Activated T-cell treated with anti-CD3 and anti-CD28 coated beads, Interleukin-2, amount 50 U/mL, for 4 hours (primary cell): ENCODE data around the gene TMEM201. TPM values are rescaled to one million over a fixed set of nuclear protein-coding genes. Genes with fewer than 3 reads are reported as not detected.

Experiments
- ATAC-seq, 2 donors: fragments of 200-7000 bp; cut with Tn5 transposase; one replicate each; pipeline ENCODE4 v1.10.0; 2021
- DNase-seq: peaks from one replicate; pipeline ENCODE4 v3.0.0-alpha.2; 2020
- H3K27me3 Mint-ChIP-seq: one replicate; pipeline ENCODE4 v1.8.0; 2021; ENCODE audit warnings: low read depth, mixed read lengths
- H3K36me3 Mint-ChIP-seq: one replicate; pipeline ENCODE4 v1.8.0; 2022; ENCODE audit warnings: mixed read lengths; ENCODE audit not compliant: insufficient read depth
- H3K4me1 Mint-ChIP-seq: one replicate; pipeline ENCODE4 v1.8.0; 2021; ENCODE audit warnings: low read depth, mixed read lengths
- H3K4me3 Mint-ChIP-seq: one replicate; pipeline ENCODE4 v1.8.0; 2021; ENCODE audit warnings: mild to moderate bottlenecking, moderate library complexity, mixed read lengths
- H3K9me3 Mint-ChIP-seq: one replicate; pipeline ENCODE4 v1.8.0; 2021; ENCODE audit warnings: mixed read lengths
- total RNA-seq, 3 donors: library from RNA; stranded (reverse); gene quantifications; one replicate each; pipeline ENCODE4 v1.2.1, GENCODE V29; 2021

Gene TMEM201
- total RNA-seq, 3 donors from 2014 or later = 37.0 to 44.6 (median 38.8) TPM

GRCh38 chr1:9631613-9632012 is 42.9 kb downstream of the TMEM201 start:
- DNase-seq (no peak), ATAC-seq (no peak)
- Mint-ChIP-seq H3K4me3 (peak overlapping the region; percentile 93), H3K27me3 (no peaks in the 10 kb centered on the region), H3K36me3 (peaks cover 13% of the 10 kb centered on the region), H3K4me1 (peaks cover 78% of the 10 kb centered on the region), H3K9me3 (no peaks in the 10 kb centered on the region)

GRCh38 chr1:9633493-9633892 is 44.8 kb downstream of the TMEM201 start:
- no peak for DNase-seq
- peaks cover 75% of the 10 kb centered on the region for H3K4me1 Mint-ChIP-seq
- no peaks in the 10 kb centered on the region for H3K27me3 Mint-ChIP-seq
- H3K4me3 Mint-ChIP-seq = no peak overlapping the region
- H3K36me3 Mint-ChIP-seq = peaks cover 19% of the 10 kb centered on the region
- H3K9me3 Mint-ChIP-seq = no peaks in the 10 kb centered on the region
- ATAC-seq = no peak

- DNase-seq = no peak
- ATAC-seq = no peak
- H3K4me3 Mint-ChIP-seq = no peak overlapping the region
- peaks cover 79% of the 10 kb centered on the region for H3K4me1 Mint-ChIP-seq
- no peaks in the 10 kb centered on the region for H3K9me3 Mint-ChIP-seq
- H3K27me3 Mint-ChIP-seq = no peaks in the 10 kb centered on the region
- peaks cover 21% of the 10 kb centered on the region for H3K36me3 Mint-ChIP-seq
These were observed 45.9 kb downstream of the TMEM201 start for GRCh38 chr1:9634582-9634981.

GRCh38 chr1:9639227-9639626 is 50.5 kb downstream of the TMEM201 start:
- peaks cover 74% of the 10 kb centered on the region for H3K4me1 Mint-ChIP-seq
- H3K36me3 Mint-ChIP-seq = peaks cover 26% of the 10 kb centered on the region
- ATAC-seq = peak in 1 of 2 donors; percentile 35
- H3K4me3 Mint-ChIP-seq = no peak overlapping the region
- no peak for DNase-seq
- H3K9me3 Mint-ChIP-seq = no peaks in the 10 kb centered on the region
- no peaks in the 10 kb centered on the region for H3K27me3 Mint-ChIP-seq

- Mint-ChIP-seq H3K9me3 (no peaks in the 10 kb centered on the region), H3K27me3 (no peaks in the 10 kb centered on the region), H3K36me3 (peaks cover 6% of the 10 kb centered on the region), H3K4me1 (peaks cover 65% of the 10 kb centered on the region), H3K4me3 (peak overlapping the region; percentile 39)
- no peak for DNase-seq
- ATAC-seq = peak; percentile 34 to 64
These were observed 54.9 kb downstream of the TMEM201 start for GRCh38 chr1:9643351-9644256.

GRCh38 chr1:9646037-9646436 is 57.3 kb downstream of the TMEM201 start:
- no peaks in the 10 kb centered on the region for H3K27me3 Mint-ChIP-seq
- no peaks in the 10 kb centered on the region for H3K36me3 Mint-ChIP-seq
- ATAC-seq = no peak
- H3K9me3 Mint-ChIP-seq = no peaks in the 10 kb centered on the region
- peaks cover 58% of the 10 kb centered on the region for H3K4me1 Mint-ChIP-seq
- H3K4me3 Mint-ChIP-seq = no peak overlapping the region
- no peak for DNase-seq

GRCh38 chr1:9648171-9648570 is 59.5 kb downstream of the TMEM201 start:
- no peaks in the 10 kb centered on the region for H3K36me3 Mint-ChIP-seq
- ATAC-seq = no peak
- no peak overlapping the region for H3K4me3 Mint-ChIP-seq
- H3K4me1 Mint-ChIP-seq = peaks cover 52% of the 10 kb centered on the region
- H3K27me3 Mint-ChIP-seq = no peaks in the 10 kb centered on the region
- no peaks in the 10 kb centered on the region for H3K9me3 Mint-ChIP-seq
- no peak for DNase-seq

- no peaks in the 10 kb centered on the region for H3K27me3 Mint-ChIP-seq
- DNase-seq (no peak), ATAC-seq (no peak)
- H3K36me3 Mint-ChIP-seq = no peaks in the 10 kb centered on the region
- H3K4me3 Mint-ChIP-seq = peak overlapping the region; percentile 55
- H3K9me3 Mint-ChIP-seq = no peaks in the 10 kb centered on the region
- peaks cover 56% of the 10 kb centered on the region for H3K4me1 Mint-ChIP-seq
These were observed 61.1 kb downstream of the TMEM201 start for GRCh38 chr1:9649769-9650168.

- Mint-ChIP-seq H3K4me3 (peak overlapping the region; percentile 95), H3K9me3 (no peaks in the 10 kb centered on the region), H3K27me3 (no peaks in the 10 kb centered on the region), H3K36me3 (no peaks in the 10 kb centered on the region), H3K4me1 (peaks cover 63% of the 10 kb centered on the region)
- ATAC-seq (no peak), DNase-seq (no peak)
These were observed 62.5 kb downstream of the TMEM201 start for GRCh38 chr1:9651220-9651564.

GRCh38 chr1:9651565-9652378 is 63.1 kb downstream of the TMEM201 start, which contains the start of gene PIK3CD:
PIK3CD (plus strand) TSS chr1:9651731; CDS start chr1:9710456, 58,725 bp downstream.
- ATAC-seq (peak; percentile 63 to 67), DNase-seq (no peak)
- Mint-ChIP-seq H3K4me1 (peaks cover 64% of the 10 kb centered on the region), H3K27me3 (no peaks in the 10 kb centered on the region), H3K9me3 (no peaks in the 10 kb centered on the region), H3K36me3 (no peaks in the 10 kb centered on the region), H3K4me3 (peak within 1 kb of the TSS; percentile 95)

GRCh38 chr1:9652379-9653209 is 63.9 kb downstream of the TMEM201 start:
- no peaks in the 10 kb centered on the region for H3K9me3 Mint-ChIP-seq
- peaks cover 71% of the 10 kb centered on the region for H3K4me1 Mint-ChIP-seq
- H3K4me3 Mint-ChIP-seq = peak overlapping the region; percentile 92
- DNase-seq (peak; percentile 50), ATAC-seq (peak; percentile 24 to 28)
- no peaks in the 10 kb centered on the region for H3K27me3 Mint-ChIP-seq
- peaks cover 5% of the 10 kb centered on the region for H3K36me3 Mint-ChIP-seq

GRCh38 chr1:9653210-9653490 is 64.4 kb downstream of the TMEM201 start:
- DNase-seq (no peak), ATAC-seq (no peak)
- Mint-ChIP-seq H3K9me3 (no peaks in the 10 kb centered on the region), H3K4me3 (peak overlapping the region; percentile 92), H3K36me3 (peaks cover 7% of the 10 kb centered on the region), H3K27me3 (no peaks in the 10 kb centered on the region), H3K4me1 (peaks cover 74% of the 10 kb centered on the region)

GRCh38 chr1:9653491-9654050 is 64.9 kb downstream of the TMEM201 start:
- peaks cover 74% of the 10 kb centered on the region for H3K4me1 Mint-ChIP-seq
- ATAC-seq (peak; percentile 6), DNase-seq (peak; percentile 14)
- H3K36me3 Mint-ChIP-seq = peaks cover 7% of the 10 kb centered on the region
- no peaks in the 10 kb centered on the region for H3K27me3 Mint-ChIP-seq
- peak overlapping the region; percentile 92 for H3K4me3 Mint-ChIP-seq
- H3K9me3 Mint-ChIP-seq = no peaks in the 10 kb centered on the region
